ELF-1 (cell line): ENCODE data around the gene DDX39A.

Source experiments
- DNase-seq: peaks from one replicate; pipeline ENCODE4 v3.0.0-alpha.2; 2016; ENCODE audit warnings: low read depth, low spot score

DDX39A gene

GRCh38 chr19:14363183-14364097 is 55.7 kb downstream of the DDX39A start:
- peak; percentile 86 for DNase-seq

- DNase-seq: peak; percentile 84
These were observed 57.3 kb downstream of the DDX39A start for GRCh38 chr19:14361824-14362223.
